Measurements from ENCODE around the gene HIP1. TPM values are rescaled to one million over a fixed set of nuclear protein-coding genes. Genes with fewer than 3 reads are reported as not detected.
A peak's percentile ranks its signal among the peaks of the same experiment; 100 is the strongest.
"Not testable (repeated sequence)": the region's sequence is repeated elsewhere in the genome, so short reads cannot be mapped to it uniquely, and the experiment has no call there.

HIP1 gene
- 9.0 and 9.8 TPM in 2 replicates for polyA plus RNA-seq (2013)

GRCh38 chr7:75738604-75738974 is at the start of gene HIP1:
Gene HIP1, minus strand, starts transcription at chr7:75738941. Its CDS starts 21 bp downstream, at chr7:75738920.
- Histone ChIP-seq H3K79me1 (ENCODE audit: low read length) (no peaks in the 10 kb centered on the region), H2BK120ac (ENCODE audit: insufficient read depth, low read length, poor library complexity) (no peak within 1 kb of the TSS), H4K8ac (ENCODE audit: low read depth, low read length) (peak within 1 kb of the TSS; percentile 73), H3K23ac (ENCODE audit: low read length) (no peak within 1 kb of the TSS), H3K36me3 (ENCODE audit: control insufficient read depth in 1 of 2, insufficient read depth in 2 of 2, low read length in 2 of 2) (no peaks in the 10 kb centered on the region), H2AFZ (ENCODE audit: insufficient read depth, low read length, poor library complexity) (peak within 1 kb of the TSS; percentile 76), H3K4me2 (ENCODE audit: low read length) (peak within 1 kb of the TSS; percentile 84), H3K18ac (ENCODE audit: low read length) (peak within 1 kb of the TSS; percentile 60), H3K9me3 (ENCODE audit: insufficient read depth, low read depth, low read length) (no peaks in the 10 kb centered on the region), H3K27me3 (ENCODE audit: insufficient read depth, low read length) (no peaks in the 10 kb centered on the region), H3K9ac (ENCODE audit: low read length) (peak within 1 kb of the TSS; percentile 45), H2AK5ac (ENCODE audit: low read length) (no peak within 1 kb of the TSS), H3K79me2 (ENCODE audit: control insufficient read depth, insufficient read depth, low read length, poor library complexity) (no peaks in the 10 kb centered on the region), H4K91ac (ENCODE audit: low read depth, low read length) (peak within 1 kb of the TSS; percentile 5), H3K4ac (ENCODE audit: low read depth, low read length) (no peak within 1 kb of the TSS), H3K4me3 (ENCODE audit: low read depth, low read length) (peak within 1 kb of the TSS; percentile 94), H3K14ac (ENCODE audit: low read length) (peak within 1 kb of the TSS; percentile 3), H3K27ac (ENCODE audit: low read depth, low read length) (no peak within 1 kb of the TSS), H2BK5ac (ENCODE audit: low read depth, low read length, poor library complexity) (no peak within 1 kb of the TSS), H4K12ac (ENCODE audit: low read depth, low read length) (no peak within 1 kb of the TSS), H3K4me1 (ENCODE audit: control insufficient read depth in 1 of 2, insufficient read depth in 2 of 2, low read length in 2 of 2) (peaks cover 5 to 6% of the 10 kb centered on the region in 2 experiments), H2BK12ac (ENCODE audit: low read length) (no peak within 1 kb of the TSS)
- DNase-seq: no peak
- no CpG with 5 or more reads among the region's 30 CpGs for WGBS (ENCODE audit: extremely low coverage, insufficient coverage, insufficient read length)

GRCh38 chr7:75788154-75788847 is 49.6 kb upstream of the HIP1 start:
- H3K79me1 ChIP-seq (ENCODE audit: low read length): not testable (repeated sequence)

GRCh38 chr7:75783058-75783457 is 44.3 kb upstream of the HIP1 start:
- not testable (repeated sequence) for H3K27me3 ChIP-seq (ENCODE audit: insufficient read depth, low read length); H3K9ac ChIP-seq (ENCODE audit: low read length); H2AFZ ChIP-seq (ENCODE audit: insufficient read depth, low read length, poor library complexity); H3K27ac ChIP-seq (ENCODE audit: low read depth, low read length); H3K79me2 ChIP-seq (ENCODE audit: control insufficient read depth, insufficient read depth, low read length, poor library complexity); H2BK12ac ChIP-seq (ENCODE audit: low read length); H3K23ac ChIP-seq (ENCODE audit: low read length); H3K4me2 ChIP-seq (ENCODE audit: low read length); H3K9me3 ChIP-seq (ENCODE audit: insufficient read depth, low read depth, low read length); H4K8ac ChIP-seq (ENCODE audit: low read depth, low read length); DNase-seq; H3K4me3 ChIP-seq (ENCODE audit: low read depth, low read length); H3K36me3 ChIP-seq (ENCODE audit: control insufficient read depth in 1 of 2, insufficient read depth in 2 of 2, low read length in 2 of 2); H4K91ac ChIP-seq (ENCODE audit: low read depth, low read length); H3K4me1 ChIP-seq (ENCODE audit: control insufficient read depth in 1 of 2, insufficient read depth in 2 of 2, low read length in 2 of 2); H3K14ac ChIP-seq (ENCODE audit: low read length); H3K4ac ChIP-seq (ENCODE audit: low read depth, low read length); H4K12ac ChIP-seq (ENCODE audit: low read depth, low read length); H2AK5ac ChIP-seq (ENCODE audit: low read length); H3K18ac ChIP-seq (ENCODE audit: low read length); H2BK5ac ChIP-seq (ENCODE audit: low read depth, low read length, poor library complexity); H2BK120ac ChIP-seq (ENCODE audit: insufficient read depth, low read length, poor library complexity); H3K79me1 ChIP-seq (ENCODE audit: low read length)
- no CpG with 5 or more reads among the region's 5 CpGs for WGBS (ENCODE audit: extremely low coverage, insufficient coverage, insufficient read length)

More at GRCh38 chr7:75788154-75788847, 49.6 kb upstream of the HIP1 start:
- DNase-seq; H3K9ac ChIP-seq (ENCODE audit: low read length); H2BK120ac ChIP-seq (ENCODE audit: insufficient read depth, low read length, poor library complexity); H4K91ac ChIP-seq (ENCODE audit: low read depth, low read length); H3K36me3 ChIP-seq (ENCODE audit: control insufficient read depth in 1 of 2, insufficient read depth in 2 of 2, low read length in 2 of 2); H2BK5ac ChIP-seq (ENCODE audit: low read depth, low read length, poor library complexity); H2BK12ac ChIP-seq (ENCODE audit: low read length); H2AK5ac ChIP-seq (ENCODE audit: low read length); H3K4me1 ChIP-seq (ENCODE audit: control insufficient read depth in 1 of 2, insufficient read depth in 2 of 2, low read length in 2 of 2); H4K8ac ChIP-seq (ENCODE audit: low read depth, low read length); H3K27me3 ChIP-seq (ENCODE audit: insufficient read depth, low read length); H2AFZ ChIP-seq (ENCODE audit: insufficient read depth, low read length, poor library complexity); H3K14ac ChIP-seq (ENCODE audit: low read length); H3K9me3 ChIP-seq (ENCODE audit: insufficient read depth, low read depth, low read length); H3K4me2 ChIP-seq (ENCODE audit: low read length); H3K27ac ChIP-seq (ENCODE audit: low read depth, low read length); H3K4ac ChIP-seq (ENCODE audit: low read depth, low read length); H3K18ac ChIP-seq (ENCODE audit: low read length); H3K23ac ChIP-seq (ENCODE audit: low read length); H3K4me3 ChIP-seq (ENCODE audit: low read depth, low read length); H4K12ac ChIP-seq (ENCODE audit: low read depth, low read length); H3K79me2 ChIP-seq (ENCODE audit: control insufficient read depth, insufficient read depth, low read length, poor library complexity): not testable (repeated sequence)
- no CpG with 5 or more reads among the region's 14 CpGs for WGBS (ENCODE audit: extremely low coverage, insufficient coverage, insufficient read length)

GRCh38 chr7:75780647-75781273 is 42.0 kb upstream of the HIP1 start:
- H3K4me2 ChIP-seq (ENCODE audit: low read length); H3K27me3 ChIP-seq (ENCODE audit: insufficient read depth, low read length); H2AFZ ChIP-seq (ENCODE audit: insufficient read depth, low read length, poor library complexity); H3K23ac ChIP-seq (ENCODE audit: low read length); H2BK120ac ChIP-seq (ENCODE audit: insufficient read depth, low read length, poor library complexity); H3K27ac ChIP-seq (ENCODE audit: low read depth, low read length); H3K9ac ChIP-seq (ENCODE audit: low read length); H3K79me1 ChIP-seq (ENCODE audit: low read length); H3K36me3 ChIP-seq (ENCODE audit: control insufficient read depth in 1 of 2, insufficient read depth in 2 of 2, low read length in 2 of 2); H3K18ac ChIP-seq (ENCODE audit: low read length); DNase-seq; H2BK12ac ChIP-seq (ENCODE audit: low read length); H4K12ac ChIP-seq (ENCODE audit: low read depth, low read length); H3K79me2 ChIP-seq (ENCODE audit: control insufficient read depth, insufficient read depth, low read length, poor library complexity); H4K8ac ChIP-seq (ENCODE audit: low read depth, low read length); H3K9me3 ChIP-seq (ENCODE audit: insufficient read depth, low read depth, low read length); H2BK5ac ChIP-seq (ENCODE audit: low read depth, low read length, poor library complexity); H3K4me1 ChIP-seq (ENCODE audit: control insufficient read depth in 1 of 2, insufficient read depth in 2 of 2, low read length in 2 of 2); H3K4me3 ChIP-seq (ENCODE audit: low read depth, low read length); H2AK5ac ChIP-seq (ENCODE audit: low read length); H4K91ac ChIP-seq (ENCODE audit: low read depth, low read length); H3K14ac ChIP-seq (ENCODE audit: low read length); H3K4ac ChIP-seq (ENCODE audit: low read depth, low read length): not testable (repeated sequence)
- WGBS (ENCODE audit: extremely low coverage, insufficient coverage, insufficient read length): 100% methylated on average over 1 of the region's 14 CpGs

Measured in trophoblast cell (in vitro differentiated cells and primary cell).